ENCODE measurements around the gene CRPPA. TPM values are rescaled to one million over a fixed set of nuclear protein-coding genes. Genes with fewer than 3 reads are reported as not detected.

The CRPPA gene
- total and polyA plus RNA-seq, 2 of the 4 experiments (the other 2 are of a cell fraction), result 0.67 to 1.3 TPM

DNA sequence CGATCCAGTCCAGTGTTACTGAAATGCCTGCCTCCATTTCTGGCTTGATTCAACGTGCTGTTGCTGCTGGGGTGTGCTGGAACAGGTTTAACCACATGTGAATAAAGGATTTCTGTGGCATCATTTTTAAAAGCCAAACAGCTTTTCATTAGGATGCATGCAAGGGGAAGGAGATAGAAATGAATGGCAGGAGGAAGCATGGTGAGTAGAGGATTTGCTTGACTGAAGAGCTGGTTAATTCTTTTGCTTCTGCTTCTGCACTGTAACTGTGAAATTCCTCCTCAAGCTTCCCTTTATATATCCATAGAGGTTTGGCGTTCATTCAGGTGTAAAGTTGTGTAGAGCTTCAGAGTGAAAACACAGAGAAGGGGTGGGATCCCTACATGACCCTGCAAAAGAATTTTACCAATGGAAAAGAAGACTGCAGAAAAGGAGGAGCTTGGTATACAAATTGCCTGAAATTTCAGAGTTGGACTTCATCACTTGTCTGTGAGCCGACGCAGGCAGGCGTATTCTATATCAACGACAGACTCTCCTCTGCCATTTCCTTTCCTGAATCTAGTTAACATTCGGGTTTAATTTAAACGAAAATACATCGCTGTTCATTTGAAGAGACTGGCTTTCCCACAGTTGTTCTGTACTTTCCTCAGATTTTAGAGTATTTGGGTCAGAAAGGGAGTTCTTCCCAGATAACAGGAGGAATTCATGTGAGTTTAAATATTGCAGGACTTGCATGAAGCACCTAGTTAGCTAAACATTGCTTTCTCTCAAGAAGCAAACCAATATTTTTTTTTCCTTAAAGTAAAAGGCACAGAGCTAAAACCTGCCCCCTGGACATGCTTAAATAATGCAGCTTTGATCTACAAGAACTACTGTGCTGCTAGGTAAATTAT is 44.4 kb upstream of the CRPPA start, which contains the start of gene SOSTDC1:
Gene SOSTDC1 (minus strand): TSS at position 270 of the 893 bp plus-strand sequence. CDS start 70 bp downstream, at position 200.
- no peaks in the 10 kb centered on the region for H3K9me1 ChIP-seq (ENCODE audit: insufficient read depth, low read length)
- H4K20me1 ChIP-seq (ENCODE audit: insufficient read depth, low read length), result no peaks in the 10 kb centered on the region
- H3K4me1 ChIP-seq (ENCODE audit: control insufficient read depth, insufficient read depth, low read length), result no peaks in the 10 kb centered on the region
- no peaks in the 10 kb centered on the region for H3K9me3 ChIP-seq (ENCODE audit: control insufficient read depth, insufficient read depth, low read length)
- BruUV-seq (replicated peaks), result no TSS peak
- POLR2A ChIA-PET (ENCODE audit: unreplicated experiment), result no interaction called here
- H3K23ac ChIP-seq (ENCODE audit: low read depth, low read length), result no peak within 1 kb of the TSS
- no peak within 1 kb of the TSS for H2BK15ac ChIP-seq (ENCODE audit: low read depth, low read length)
- H3K9ac ChIP-seq (ENCODE audit: low read depth, low read length), result no peak within 1 kb of the TSS
- no peak within 1 kb of the TSS for H4K91ac ChIP-seq (ENCODE audit: insufficient read depth, low read depth, low read length)
- TF ChIP-seq SMC3 (IDR thresholded peaks at IDR 0.05; ENCODE audit: low read depth, low read length) (no peak), MAFK (IDR thresholded peaks at IDR 0.05; ENCODE audit: low read depth, low read length) (no peak), CHD1 (IDR thresholded peaks at IDR 0.05; ENCODE audit: low read depth, low read length) (no peak), CEBPB (IDR thresholded peaks at IDR 0.05; ENCODE audit: low read depth, low read length) (no peak), RFX5 (IDR thresholded peaks at IDR 0.05; ENCODE audit: low read depth, low read length) (no peak), RAD21 (IDR thresholded peaks at IDR 0.05; ENCODE audit: low read length) (no peak), BHLHE40 (IDR thresholded peaks at IDR 0.05; ENCODE audit: low read depth, low read length) (no peak), POLR2A (IDR thresholded peaks at IDR 0.05; ENCODE audit: low read depth, low read length) (no peak)
- TF ChIP-seq, protein P1, sequence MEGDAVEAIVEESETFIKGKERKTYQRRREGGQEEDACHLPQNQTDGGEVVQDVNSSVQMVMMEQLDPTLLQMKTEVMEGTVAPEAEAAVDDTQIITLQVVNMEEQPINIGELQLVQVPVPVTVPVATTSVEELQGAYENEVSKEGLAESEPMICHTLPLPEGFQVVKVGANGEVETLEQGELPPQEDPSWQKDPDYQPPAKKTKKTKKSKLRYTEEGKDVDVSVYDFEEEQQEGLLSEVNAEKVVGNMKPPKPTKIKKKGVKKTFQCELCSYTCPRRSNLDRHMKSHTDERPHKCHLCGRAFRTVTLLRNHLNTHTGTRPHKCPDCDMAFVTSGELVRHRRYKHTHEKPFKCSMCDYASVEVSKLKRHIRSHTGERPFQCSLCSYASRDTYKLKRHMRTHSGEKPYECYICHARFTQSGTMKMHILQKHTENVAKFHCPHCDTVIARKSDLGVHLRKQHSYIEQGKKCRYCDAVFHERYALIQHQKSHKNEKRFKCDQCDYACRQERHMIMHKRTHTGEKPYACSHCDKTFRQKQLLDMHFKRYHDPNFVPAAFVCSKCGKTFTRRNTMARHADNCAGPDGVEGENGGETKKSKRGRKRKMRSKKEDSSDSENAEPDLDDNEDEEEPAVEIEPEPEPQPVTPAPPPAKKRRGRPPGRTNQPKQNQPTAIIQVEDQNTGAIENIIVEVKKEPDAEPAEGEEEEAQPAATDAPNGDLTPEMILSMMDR (conservative IDR thresholded peaks at IDR 0.05; ENCODE audit: low read depth, low read length), result no peak
- TF ChIP-seq, protein P2, sequence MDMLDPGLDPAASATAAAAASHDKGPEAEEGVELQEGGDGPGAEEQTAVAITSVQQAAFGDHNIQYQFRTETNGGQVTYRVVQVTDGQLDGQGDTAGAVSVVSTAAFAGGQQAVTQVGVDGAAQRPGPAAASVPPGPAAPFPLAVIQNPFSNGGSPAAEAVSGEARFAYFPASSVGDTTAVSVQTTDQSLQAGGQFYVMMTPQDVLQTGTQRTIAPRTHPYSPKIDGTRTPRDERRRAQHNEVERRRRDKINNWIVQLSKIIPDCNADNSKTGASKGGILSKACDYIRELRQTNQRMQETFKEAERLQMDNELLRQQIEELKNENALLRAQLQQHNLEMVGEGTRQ (IDR thresholded peaks at IDR 0.05; ENCODE audit: low read depth, low read length), result no peak
- H3K4ac ChIP-seq (ENCODE audit: low read depth, low read length), result no peak within 1 kb of the TSS
- intact Hi-C loops (cut with micrococcal nuclease) (no loop called here), in situ Hi-C loops (cut with MboI; ENCODE audit: low sequenced_read_pairs) (no loop called here), dilution Hi-C loops (cut with HindIII; ENCODE audit: low sequenced_read_pairs, unreplicated experiment) (no loop called here)
- H3K56ac ChIP-seq (ENCODE audit: extremely low read depth, insufficient read depth, low read length), result no peak within 1 kb of the TSS
- no peak within 1 kb of the TSS for H3K27ac ChIP-seq (ENCODE audit: insufficient read depth, low read length)
- 20% methylated on average over 1 of the region's 10 CpGs; no CpG with 5 or more reads in 1 of the 2 experiments for WGBS, 2 experiments (ENCODE audit: extremely low coverage in 2 of 2, insufficient read length in 1 of 2)
- peak; percentile 42; the same call in 1 of the 2 replicates for ATAC-seq (ENCODE audit: low read depth)
- H3K18ac ChIP-seq (ENCODE audit: low read depth, low read length), result no peak within 1 kb of the TSS
- no peaks in the 10 kb centered on the region for H3K79me1 ChIP-seq (ENCODE audit: low read depth in 1 of 2, low read length in 2 of 2)
- H2AK9ac ChIP-seq (replicated peaks; ENCODE audit: low read depth, low read length, poor library complexity), result no peak within 1 kb of the TSS
- no peak within 1 kb of the TSS for H2AK5ac ChIP-seq (ENCODE audit: low read depth, low read length)
- H3K4me2 ChIP-seq (ENCODE audit: low read depth, low read length), result peak within 1 kb of the TSS; percentile 14
- no peak within 1 kb of the TSS for H3K14ac ChIP-seq (replicated peaks; ENCODE audit: low read depth, low read length)
- no peaks in the 10 kb centered on the region for H3K36me3 ChIP-seq (ENCODE audit: control insufficient read depth, insufficient read depth, low read length)
- no peak within 1 kb of the TSS for H4K5ac ChIP-seq (ENCODE audit: low read depth, low read length)
- CTCF ChIA-PET, result interaction anchor here (0.7 kb wide), 1 partner anchor 719 kb away, joined by 5 read pairs; no protein-coding TSS in a partner anchor
- peaks cover 6% of the 10 kb centered on the region for H3K27me3 ChIP-seq (ENCODE audit: control insufficient read depth, insufficient read depth, low read length)
- no peak within 1 kb of the TSS for H4K8ac ChIP-seq (ENCODE audit: low read depth in 2 of 2, low read length in 2 of 2)
- no peak for DNase-seq
- no peak within 1 kb of the TSS; the same call in 1 of the 2 replicates for H3K4me3 ChIP-seq (ENCODE audit: insufficient read depth, low read depth, low read length)
- H2BK120ac ChIP-seq (ENCODE audit: low read depth, low read length), result no peak within 1 kb of the TSS
- H2BK20ac ChIP-seq (ENCODE audit: low read depth, low read length), result no peak within 1 kb of the TSS
- H2BK5ac ChIP-seq (ENCODE audit: low read depth, low read length, poor library complexity, severe bottlenecking), result no peak within 1 kb of the TSS
- H2AFZ ChIP-seq (replicated peaks; ENCODE audit: low read length, poor library complexity), result no peak within 1 kb of the TSS

Data from IMR-90 (cell line).